HG02981 (cell line): ENCODE measurements around the gene ROR1.
A peak's percentile ranks its signal among the peaks of the same experiment; 100 is the strongest.

Experiments
- ATAC-seq: cut with Tn5 transposase; IDR thresholded peaks from one replicate; pipeline ENCODE4 v1.9.1; 2021; ENCODE audit warnings: mild to moderate bottlenecking, moderate library complexity; ENCODE audit not compliant: unreplicated experiment

ROR1 gene

GRCh38 chr1:64126581-64126980 is 352.8 kb downstream of the ROR1 start:
- no peak for ATAC-seq

- ATAC-seq: no peak
Measured at GRCh38 chr1:64127297-64127696, 353.5 kb downstream of the ROR1 start.

GRCh38 chr1:64129701-64130100 is 355.9 kb downstream of the ROR1 start:
- no peak for ATAC-seq

- ATAC-seq: no peak
Measured at GRCh38 chr1:64131155-64131554, 357.3 kb downstream of the ROR1 start.

- no peak for ATAC-seq
Measured at GRCh38 chr1:64133036-64133435, 359.2 kb downstream of the ROR1 start.

GRCh38 chr1:64135462-64136223 is 361.8 kb downstream of the ROR1 start:
- no peak for ATAC-seq

- no peak for ATAC-seq
Measured at GRCh38 chr1:64136296-64136695, 362.5 kb downstream of the ROR1 start.

GRCh38 chr1:64136752-64137411 is 363.1 kb downstream of the ROR1 start:
- ATAC-seq: peak; percentile 60

- ATAC-seq: no peak
Measured at GRCh38 chr1:64137412-64137803, 363.6 kb downstream of the ROR1 start.

GRCh38 chr1:64139877-64140276 is 366.1 kb downstream of the ROR1 start:
- no peak for ATAC-seq

GRCh38 chr1:64140596-64140995 is 366.8 kb downstream of the ROR1 start:
- no peak for ATAC-seq

GRCh38 chr1:64147045-64147724 is 373.4 kb downstream of the ROR1 start:
- no peak for ATAC-seq

GRCh38 chr1:64147759-64148158 is 373.9 kb downstream of the ROR1 start:
- ATAC-seq: no peak

- no peak for ATAC-seq
Measured at GRCh38 chr1:64150266-64150665, 376.4 kb downstream of the ROR1 start.

- ATAC-seq: no peak
Measured at GRCh38 chr1:64150729-64151230, 377.0 kb downstream of the ROR1 start.

GRCh38 chr1:64155278-64155677 is 381.5 kb downstream of the ROR1 start:
- no peak for ATAC-seq

- no peak for ATAC-seq
Measured at GRCh38 chr1:64161357-64161941, 387.6 kb downstream of the ROR1 start.

GRCh38 chr1:64162151-64162550 is 388.3 kb downstream of the ROR1 start:
- ATAC-seq: no peak

GRCh38 chr1:64162804-64163203 is 389.0 kb downstream of the ROR1 start:
- ATAC-seq: no peak

- no peak for ATAC-seq
Measured at GRCh38 chr1:64163431-64163830, 389.6 kb downstream of the ROR1 start.

- ATAC-seq: no peak
Measured at GRCh38 chr1:64163970-64164369, 390.2 kb downstream of the ROR1 start.
